ENCODE measurements around the gene TMEM138.

Gene TMEM138

DNA sequence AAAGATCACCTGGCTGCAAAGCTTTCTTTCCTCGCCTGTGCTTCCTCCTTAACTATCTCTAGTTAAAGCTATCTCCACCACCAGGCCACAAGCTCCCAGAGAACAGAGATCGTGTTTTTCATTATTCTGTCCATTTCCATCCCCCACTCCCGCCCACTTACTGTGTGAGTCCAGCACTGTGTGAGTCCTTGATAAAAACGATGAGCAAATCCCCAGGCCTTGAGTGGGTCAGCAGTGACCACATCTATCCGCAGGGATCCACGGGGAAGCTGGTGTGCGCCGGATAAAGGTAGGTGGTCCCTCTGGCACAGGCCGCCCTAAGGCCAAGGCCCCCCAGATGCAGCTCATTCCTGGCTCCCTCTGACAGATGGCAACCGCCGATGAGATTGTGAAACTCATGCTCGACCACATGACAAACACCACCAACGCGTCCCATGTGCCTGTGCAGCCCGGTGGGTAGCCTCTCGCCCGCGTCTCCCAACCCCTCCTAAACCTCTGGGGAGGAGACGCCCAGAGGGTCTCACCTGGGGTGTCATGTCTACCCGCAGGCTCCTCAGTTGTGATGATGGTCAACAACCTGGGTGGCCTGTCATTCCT lies 19.9 kb upstream of the TMEM138 start:
- DNase-seq (ENCODE audit: low spot score): no peak

DNA sequence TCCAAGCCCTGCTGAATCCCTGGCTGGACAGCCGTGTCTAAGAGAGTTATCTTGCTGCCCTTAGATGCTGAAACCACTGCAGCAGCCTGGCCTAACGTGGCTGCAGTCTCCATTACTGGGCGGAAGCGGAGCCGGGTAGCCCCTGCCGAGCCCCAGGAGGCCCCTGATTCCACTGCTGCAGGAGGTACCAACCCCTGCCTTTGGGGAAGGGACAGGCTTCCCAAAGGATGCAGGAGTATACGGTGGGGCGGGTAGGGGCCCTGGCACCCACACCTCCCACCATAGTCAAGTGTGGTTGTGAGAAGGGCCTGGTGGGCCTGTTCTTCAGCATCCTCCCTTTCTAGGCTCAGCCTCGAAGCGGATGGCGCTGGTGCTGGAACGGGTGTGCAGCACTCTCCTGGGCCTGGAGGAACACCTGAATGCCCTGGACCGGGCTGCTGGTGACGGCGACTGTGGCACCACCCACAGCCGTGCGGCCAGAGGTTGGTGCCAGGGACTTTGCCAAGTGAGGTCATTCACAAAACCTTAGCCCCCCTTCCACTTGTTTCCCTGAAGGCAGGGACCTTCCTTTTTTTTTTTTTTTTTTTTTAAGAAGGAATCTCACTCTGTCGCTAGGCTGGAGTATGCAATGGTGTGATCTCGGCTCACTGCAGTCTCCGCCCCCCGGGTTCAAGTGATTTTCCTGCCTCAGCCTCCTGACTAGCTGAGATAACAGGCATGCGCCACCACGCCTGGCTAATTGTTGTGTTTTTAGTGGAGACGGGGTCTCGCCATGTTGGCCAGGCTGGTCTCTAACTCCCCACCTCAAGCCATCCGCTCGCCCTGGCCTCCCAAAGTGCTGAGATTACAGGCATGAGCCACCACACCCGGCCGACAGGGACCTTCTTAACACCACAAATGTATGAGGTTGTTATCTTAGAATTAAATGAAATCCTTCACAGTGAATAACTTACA lies 18.1 kb upstream of the TMEM138 start:
- DNase-seq (ENCODE audit: low spot score): no peak

DNA sequence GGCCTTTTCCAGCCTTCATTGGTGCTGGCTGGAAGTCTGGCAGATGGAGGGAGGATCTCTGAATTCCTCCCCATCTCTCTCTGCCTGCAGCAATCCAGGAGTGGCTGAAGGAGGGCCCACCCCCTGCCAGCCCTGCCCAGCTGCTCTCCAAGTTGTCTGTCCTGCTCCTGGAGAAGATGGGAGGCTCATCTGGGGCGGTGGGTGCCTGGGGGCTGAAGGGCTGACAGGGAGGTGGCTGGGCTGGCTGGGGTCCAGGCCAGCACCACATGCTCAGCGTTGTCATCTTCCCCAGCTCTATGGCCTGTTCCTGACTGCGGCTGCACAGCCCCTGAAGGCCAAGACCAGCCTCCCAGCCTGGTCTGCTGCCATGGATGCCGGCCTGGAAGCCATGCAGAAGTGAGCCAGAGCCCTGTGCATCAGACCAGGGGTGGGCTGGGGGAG lies 17.0 kb upstream of the TMEM138 start:
- no peak for DNase-seq (ENCODE audit: low spot score)

GRCh38 chr11:61345954-61346843 lies 16.0 kb upstream of the TMEM138 start:
- no peak for DNase-seq (ENCODE audit: low spot score)

- no peak for DNase-seq (ENCODE audit: low spot score)
These were observed 14.2 kb upstream of the TMEM138 start for GRCh38 chr11:61347916-61348461.

- DNase-seq (ENCODE audit: low spot score): no peak
These were observed 12.9 kb upstream of the TMEM138 start for GRCh38 chr11:61349189-61349751.

- no peak for DNase-seq (ENCODE audit: low spot score)
These were observed 12.3 kb upstream of the TMEM138 start for GRCh38 chr11:61349916-61350315.

GRCh38 chr11:61350336-61350735 lies 11.8 kb upstream of the TMEM138 start:
- DNase-seq (ENCODE audit: low spot score): no peak

DNA sequence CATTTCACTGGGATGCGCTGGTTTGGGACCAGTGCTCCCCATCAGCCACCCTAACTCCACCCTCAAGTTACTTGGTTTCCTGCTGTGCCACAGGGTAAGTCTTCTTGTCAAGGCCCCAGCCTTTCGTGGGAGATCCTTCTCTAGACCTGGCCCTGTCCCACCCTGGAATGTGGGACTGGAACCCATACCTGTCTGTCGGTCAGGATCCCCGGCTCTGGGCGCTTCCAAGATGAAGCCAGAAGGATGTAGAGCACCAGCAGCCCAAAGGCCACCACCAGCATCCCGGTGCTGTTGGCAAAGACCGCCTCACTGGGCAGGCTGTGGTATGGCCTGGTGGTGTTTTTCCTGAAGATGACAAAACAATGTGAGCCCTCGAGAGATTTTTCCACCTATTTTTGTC lies 11.4 kb upstream of the TMEM138 start:
- DNase-seq (ENCODE audit: low spot score): no peak

GRCh38 chr11:61352038-61352437 lies 10.1 kb upstream of the TMEM138 start:
- DNase-seq (ENCODE audit: low spot score): no peak

- no peak for DNase-seq (ENCODE audit: low spot score)
These were observed 8.8 kb upstream of the TMEM138 start for GRCh38 chr11:61353131-61354067.

DNA sequence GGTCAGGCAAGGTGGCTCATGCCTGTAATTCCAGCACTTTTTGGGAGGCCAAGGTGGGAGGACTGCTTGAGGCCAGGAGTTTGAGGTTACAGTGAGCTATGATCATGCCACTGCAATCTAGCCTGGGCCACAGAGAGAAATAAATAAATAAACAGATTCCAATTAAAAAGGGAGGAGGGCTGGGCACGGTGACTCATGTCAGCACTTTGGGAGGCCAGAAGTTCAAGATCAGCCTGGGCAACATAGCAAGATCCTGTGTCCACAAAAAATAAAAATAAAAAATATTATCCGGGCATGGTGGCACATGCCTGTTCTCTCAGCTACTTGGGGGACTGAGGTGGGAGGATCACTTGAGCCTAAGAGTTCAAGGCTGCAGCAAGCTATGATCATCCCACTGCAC lies 8.0 kb upstream of the TMEM138 start:
- no peak for DNase-seq (ENCODE audit: low spot score)

DNA sequence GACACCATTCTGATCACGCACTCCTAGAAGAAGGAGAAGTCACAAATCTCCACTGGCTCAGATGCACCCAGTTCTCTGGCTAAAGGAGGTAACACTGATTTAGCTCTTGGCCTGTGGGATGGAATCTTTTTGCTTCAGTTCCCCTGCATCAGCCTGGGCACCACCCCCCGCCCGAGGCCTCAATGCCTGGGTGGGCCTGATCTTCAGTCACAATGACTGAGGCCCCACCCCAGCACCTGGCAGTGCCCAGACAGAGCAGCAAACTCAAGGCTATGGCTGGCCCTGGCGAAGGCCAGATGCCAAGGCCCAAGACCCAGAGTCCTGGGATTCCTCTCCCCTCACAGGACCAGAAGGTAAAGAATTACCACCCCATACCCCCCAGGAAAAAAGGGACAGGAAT lies 5.5 kb upstream of the TMEM138 start:
- no peak for DNase-seq (ENCODE audit: low spot score)

- peak; percentile 40 for DNase-seq (ENCODE audit: low spot score)
These were observed 4.8 kb upstream of the TMEM138 start for GRCh38 chr11:61357233-61357893.

- no peak for DNase-seq (ENCODE audit: low spot score)
These were observed 4.3 kb upstream of the TMEM138 start for GRCh38 chr11:61357894-61358239.

DNA sequence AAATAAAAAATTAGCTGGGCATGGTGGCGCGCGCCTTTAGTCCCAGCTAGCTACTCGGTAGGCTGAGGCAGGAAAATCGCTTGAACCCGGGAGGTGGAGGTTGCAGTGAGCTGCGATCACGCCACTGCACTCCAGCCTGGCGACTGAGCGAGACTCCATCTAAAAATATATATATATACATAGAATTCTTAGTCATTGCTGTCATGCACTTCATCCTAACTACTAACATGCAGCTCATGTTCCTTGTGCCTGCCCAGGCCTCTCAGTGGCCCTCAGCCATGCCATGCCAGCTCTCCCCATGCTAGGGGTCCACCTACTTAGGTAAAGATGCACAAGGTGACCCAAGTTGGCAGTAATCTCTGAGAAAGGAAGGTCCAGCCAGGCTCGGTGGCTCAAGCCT lies 3.6 kb upstream of the TMEM138 start:
- no peak for DNase-seq (ENCODE audit: low spot score)

- no peak for DNase-seq (ENCODE audit: low spot score)
These were observed 2.7 kb upstream of the TMEM138 start for GRCh38 chr11:61359516-61359915.

GRCh38 chr11:61361237-61361740 lies 885 bp upstream of the TMEM138 start:
- DNase-seq (ENCODE audit: low spot score): no peak

GRCh38 chr11:61362542-61362875 lies 335 bp downstream of the TMEM138 start:
- no peak for DNase-seq (ENCODE audit: low spot score)

- DNase-seq (ENCODE audit: low spot score): no peak
These were observed 2.0 kb downstream of the TMEM138 start for GRCh38 chr11:61364012-61364675.

Data from globus pallidus (tissue), 1 donor.